IMR-90 (cell line): ENCODE results near the gene EPB41L4A. TPM values are rescaled to one million over a fixed set of nuclear protein-coding genes. Genes with fewer than 3 reads are reported as not detected.
A peak's percentile ranks its signal among the peaks of the same experiment; 100 is the strongest.

Source experiments
- ATAC-seq: fragments of 200-7000 bp; cut with Tn5 transposase; 2 replicates; pipeline ENCODE4 v1.9.1; 2020; ENCODE audit warnings: low read depth, mild to moderate bottlenecking, moderate library complexity
- BruUV-seq: library from RNA; stranded (reverse); fragments of 400-500 nt; replicated peaks from 2 replicates; lab custom pipeline; 2021; lab: Mats Ljungman, UMichigan
- CTCF ChIA-PET: fragments of 300-600 bp; formaldehyde crosslinking; extraction: SDS; loops from one replicate; lab custom pipeline; 2021; ENCODE audit warnings: antibody characterized with exemption; lab: Yijun Ruan, JAX
- POLR2A ChIA-PET: fragments of 300-600 bp; sonication (Branson Sonifier 250); formaldehyde crosslinking; loops from one replicate; lab custom pipeline; 2022; ENCODE audit warnings: antibody characterized with exemption; ENCODE audit not compliant: unreplicated experiment; lab: Charles Lee
- DNase-seq: peaks from one replicate; pipeline ENCODE4 v3.0.0; 2013
- H2AFZ ChIP-seq: replicated peaks from 2 replicates; pipeline ENCODE3; 2013; ENCODE audit warnings: low read length, mild to moderate bottlenecking; ENCODE audit not compliant: poor library complexity
- H2AK5ac ChIP-seq: 2 replicates; pipeline ENCODE4 v1.6.1; 2013; ENCODE audit warnings: low read depth, low read length, inconsistent platforms
- H2AK9ac ChIP-seq: replicated peaks from 2 replicates; pipeline ENCODE3; 2013; ENCODE audit warnings: mild to moderate bottlenecking, low read depth, low read length, moderate library complexity; ENCODE audit not compliant: poor library complexity
- H2BK120ac ChIP-seq: 2 replicates; pipeline ENCODE4 v1.6.1; 2013; ENCODE audit warnings: low read depth, low read length, inconsistent platforms
- H2BK15ac ChIP-seq: 3 replicates; pipeline ENCODE4 v1.6.1; 2013; ENCODE audit warnings: low read depth, low read length, inconsistent platforms
- H2BK20ac ChIP-seq: 2 replicates; pipeline ENCODE4 v1.6.1; 2013; ENCODE audit warnings: low read depth, mild to moderate bottlenecking, inconsistent platforms, low read length, moderate library complexity
- H2BK5ac ChIP-seq: 2 replicates; pipeline ENCODE4 v1.6.1; 2013; ENCODE audit warnings: mild to moderate bottlenecking, low read depth, low read length, inconsistent platforms; ENCODE audit not compliant: poor library complexity, severe bottlenecking
- H3K14ac ChIP-seq: replicated peaks from 2 replicates; pipeline ENCODE4 v1.6.1; 2013; ENCODE audit warnings: low read depth, low read length, inconsistent platforms
- H3K18ac ChIP-seq: 2 replicates; pipeline ENCODE4 v1.6.1; 2013; ENCODE audit warnings: low read depth, low read length, control low read depth
- H3K23ac ChIP-seq: 2 replicates; pipeline ENCODE4 v1.6.1; 2013; ENCODE audit warnings: low read depth, low read length, inconsistent platforms
- H3K27ac ChIP-seq: 2 replicates; pipeline ENCODE4 v1.5.1; 2013; ENCODE audit warnings: mild to moderate bottlenecking, control low read depth, low read length; ENCODE audit not compliant: insufficient read depth
- H3K27me3 ChIP-seq: 2 replicates; pipeline ENCODE4 v1.6.1; 2013; ENCODE audit warnings: low read length; ENCODE audit not compliant: control insufficient read depth, insufficient read depth
- H3K36me3 ChIP-seq: 2 replicates; pipeline ENCODE4 v1.6.1; 2013; ENCODE audit warnings: low read length, mixed read lengths; ENCODE audit not compliant: control insufficient read depth, insufficient read depth
- H3K4ac ChIP-seq: 2 replicates; pipeline ENCODE4 v1.6.1; 2013; ENCODE audit warnings: low read depth, low read length, inconsistent platforms
- H3K4me1 ChIP-seq: 2 replicates; pipeline ENCODE4 v1.6.1; 2013; ENCODE audit warnings: low read length, mixed read lengths; ENCODE audit not compliant: control insufficient read depth, insufficient read depth
- H3K4me2 ChIP-seq: 2 replicates; pipeline ENCODE4 v1.6.1; 2013; ENCODE audit warnings: low read depth, mild to moderate bottlenecking, control low read depth, low read length, moderate library complexity
- H3K4me3 ChIP-seq: 2 replicates; pipeline ENCODE4 v1.5.1; 2013; ENCODE audit warnings: low read depth, mild to moderate bottlenecking, control low read depth, low read length, moderate library complexity; ENCODE audit not compliant: insufficient read depth
- H3K56ac ChIP-seq: 2 replicates; pipeline ENCODE4 v1.6.1; 2013; ENCODE audit warnings: low read length, inconsistent platforms; ENCODE audit not compliant: insufficient read depth; ENCODE audit errors: extremely low read depth
- H3K79me1 ChIP-seq, 2 experiments: 2 replicates each; pipeline ENCODE4 v1.6.1; 2013; ENCODE audit warnings: low read length in 2 of 2, inconsistent platforms in 1 of 2, low read depth in 1 of 2
- H3K9ac ChIP-seq: 2 replicates; pipeline ENCODE4 v1.6.1; 2013; ENCODE audit warnings: low read depth, low read length, control low read depth
- H3K9me1 ChIP-seq: 2 replicates; pipeline ENCODE4 v1.6.1; 2013; ENCODE audit warnings: low read length, inconsistent platforms; ENCODE audit not compliant: insufficient read depth
- H3K9me3 ChIP-seq: 2 replicates; pipeline ENCODE4 v1.6.1; 2013; ENCODE audit warnings: low read length; ENCODE audit not compliant: control insufficient read depth, insufficient read depth
- H4K20me1 ChIP-seq: 2 replicates; pipeline ENCODE4 v1.6.1; 2013; ENCODE audit warnings: low read length, inconsistent platforms; ENCODE audit not compliant: insufficient read depth
- H4K5ac ChIP-seq: 2 replicates; pipeline ENCODE4 v1.6.1; 2013; ENCODE audit warnings: mild to moderate bottlenecking, low read depth, low read length, control low read depth
- H4K8ac ChIP-seq, 2 experiments: 2 replicates each; pipeline ENCODE4 v1.6.1; 2013; ENCODE audit warnings: low read depth in 2 of 2, low read length in 2 of 2, control low read depth in 1 of 2, inconsistent platforms in 1 of 2
- H4K91ac ChIP-seq: 2 replicates; pipeline ENCODE4 v1.6.1; 2013; ENCODE audit warnings: low read depth, low read length, inconsistent platforms; ENCODE audit not compliant: insufficient read depth
- BHLHE40 ChIP-seq: fragments of 150-350 bp; IDR thresholded peaks from 2 replicates; pipeline ENCODE4 v1.6.1; 2016; ENCODE audit warnings: mild to moderate bottlenecking, low read depth, low read length
- CEBPB ChIP-seq: IDR thresholded peaks from 2 replicates; pipeline ENCODE4 v1.6.1; 2012; ENCODE audit warnings: low read depth, low read length, improper control_type of control experiment
- CHD1 ChIP-seq: IDR thresholded peaks from 2 replicates; pipeline ENCODE4 v1.6.1; 2012; ENCODE audit warnings: low read depth, low read length, improper control_type of control experiment
- CTCF ChIP-seq: conservative IDR thresholded peaks from 2 replicates; pipeline ENCODE4 v1.5.1; 2012; ENCODE audit warnings: mild to moderate bottlenecking, low read depth, low read length, improper control_type of control experiment
- ELK1 ChIP-seq: fragments of 150-350 bp; IDR thresholded peaks from 2 replicates; pipeline ENCODE4 v1.6.1; 2016; ENCODE audit warnings: low read depth, mild to moderate bottlenecking, low read length, moderate library complexity, borderline replicate concordance
- FOS ChIP-seq: fragments of 150-350 bp; IDR thresholded peaks from 2 replicates; pipeline ENCODE4 v1.6.1; 2016; ENCODE audit warnings: low read depth, low read length
- MAFK ChIP-seq: IDR thresholded peaks from 2 replicates; pipeline ENCODE4 v1.6.1; 2012; ENCODE audit warnings: low read depth, low read length, improper control_type of control experiment
- MAZ ChIP-seq: IDR thresholded peaks from 2 replicates; pipeline ENCODE4 v1.6.1; 2012; ENCODE audit warnings: low read depth, mild to moderate bottlenecking, low read length, improper control_type of control experiment, moderate library complexity, borderline replicate concordance
- MXI1 ChIP-seq: IDR thresholded peaks from 2 replicates; pipeline ENCODE4 v1.6.1; 2012; ENCODE audit warnings: low read depth, mild to moderate bottlenecking, low read length, moderate library complexity, borderline replicate concordance
- NFE2L2 ChIP-seq: fragments of 150-350 bp; IDR thresholded peaks from 2 replicates; pipeline ENCODE4 v1.6.1; 2016; ENCODE audit warnings: low read depth, mild to moderate bottlenecking, low read length
- POLR2A ChIP-seq: IDR thresholded peaks from 2 replicates; pipeline ENCODE4 v1.6.1; 2012; ENCODE audit warnings: mild to moderate bottlenecking, low read depth, low read length
- RAD21 ChIP-seq: IDR thresholded peaks from 2 replicates; pipeline ENCODE4 v1.6.1; 2012; ENCODE audit warnings: low read length, improper control_type of control experiment
- RCOR1 ChIP-seq: IDR thresholded peaks from 2 replicates; pipeline ENCODE4 v1.6.1; 2012; ENCODE audit warnings: mild to moderate bottlenecking, low read length, improper control_type of control experiment; ENCODE audit not compliant: insufficient replicate concordance
- RFX5 ChIP-seq: IDR thresholded peaks from 2 replicates; pipeline ENCODE4 v1.8.0; 2012; ENCODE audit warnings: low read depth, mild to moderate bottlenecking, low read length, moderate library complexity
- SMC3 ChIP-seq: fragments of 150-350 bp; IDR thresholded peaks from 2 replicates; pipeline ENCODE4 v1.6.1; 2016; ENCODE audit warnings: low read depth, mild to moderate bottlenecking, antibody characterized with exemption, low read length, moderate library complexity
- USF2 ChIP-seq: fragments of 150-350 bp; IDR thresholded peaks from 2 replicates; pipeline ENCODE4 v1.6.1; 2017; ENCODE audit warnings: mild to moderate bottlenecking, antibody characterized with exemption, low read length, low read depth
- WGBS, 2 experiments: methylation state at CpG; one replicate each; pipeline versions ENCODE4 v1.1.5 to v1.1.7; 2013; ENCODE audit warnings: missing lambda C conversion rate in 2 of 2; ENCODE audit not compliant: insufficient read length in 1 of 2; ENCODE audit errors: extremely low coverage in 2 of 2; 5-methylcytosine and 5-hydroxymethylcytosine counted together
- dilution Hi-C: fragments of 300-500 bp; cut with HindIII; formaldehyde crosslinking; loops from one replicate; pipeline ENCODE4 v1.14.3; 2018; ENCODE audit warnings: low sequenced_read_pairs; ENCODE audit not compliant: unreplicated experiment
- in situ Hi-C: fragments of 300-500 bp; cut with MboI; formaldehyde crosslinking; loops from 3 replicates; pipeline ENCODE4 v1.14.3; 2019; ENCODE audit warnings: low sequenced_read_pairs, inconsistent platforms, mixed read lengths
- intact Hi-C: fragments of 100-400 bp; cut with micrococcal nuclease; formaldehyde crosslinking; loops from 2 replicates; pipeline ENCODE4 v1.10.0; 2022
- polyA plus RNA-seq, 3 experiments: library from polyadenylated mRNA; depleted of rRNA; stranded (reverse); fragments of >200 nt; gene quantifications; 2 replicates each; pipeline ENCODE4 v1.2.3, GENCODE V29; 2012; ENCODE audit warnings: low replicate concordance in 1 of 3
- total RNA-seq: library from RNA; depleted of rRNA; stranded (reverse); fragments of >200 nt; gene quantifications from 2 replicates; pipeline ENCODE4 v1.2.3, GENCODE V29; 2012

Gene EPB41L4A
- total and polyA plus RNA-seq, 2 of the 4 experiments (the other 2 are of a cell fraction), result under 0.01 to 0.02 TPM

- DNase-seq (peak; percentile 20), ATAC-seq (no peak)
- no peak overlapping the region for H3K27ac ChIP-seq
- H2BK15ac ChIP-seq, result no peak overlapping the region
- H2BK5ac ChIP-seq, result no peak overlapping the region
- no peak overlapping the region for H2AK5ac ChIP-seq
- H3K14ac ChIP-seq, result no peak overlapping the region
- no peaks in the 10 kb centered on the region for H3K79me1 ChIP-seq
- H3K4me1 ChIP-seq, result no peaks in the 10 kb centered on the region
- H3K56ac ChIP-seq, result no peak overlapping the region
- no peak overlapping the region for H4K8ac ChIP-seq
- H2BK20ac ChIP-seq, result no peak overlapping the region
- H3K9me1 ChIP-seq, result no peaks in the 10 kb centered on the region
- no peak overlapping the region for H3K4ac ChIP-seq
- H3K36me3 ChIP-seq, result no peaks in the 10 kb centered on the region
- H4K5ac ChIP-seq, result no peak overlapping the region
- no peak overlapping the region for H2BK120ac ChIP-seq
- ChIA-PET POLR2A (no interaction called here), CTCF (no interaction called here)
- H3K4me2 ChIP-seq, result no peak overlapping the region
- 60% methylated on average over 2 of the region's 3 CpGs; no CpG with 5 or more reads in 1 of the 2 experiments for WGBS, 2 experiments
- no peaks in the 10 kb centered on the region for H4K20me1 ChIP-seq
- no peak overlapping the region for H2AFZ ChIP-seq
- H4K91ac ChIP-seq, result no peak overlapping the region
- BruUV-seq, result no TSS peak
- intact Hi-C loops (no loop called here), in situ Hi-C loops (no loop called here), dilution Hi-C loops (no loop called here)
- H3K27me3 ChIP-seq, result no peaks in the 10 kb centered on the region
- no peak overlapping the region for H2AK9ac ChIP-seq
- H3K4me3 ChIP-seq, result no peak overlapping the region
- peaks cover 6% of the 10 kb centered on the region for H3K9me3 ChIP-seq
- no peak overlapping the region for H3K23ac ChIP-seq
- H3K9ac ChIP-seq, result no peak overlapping the region
- TF ChIP-seq CHD1 (no peak), RAD21 (no peak), SMC3 (no peak), ELK1 (no peak), MAFK (no peak), CTCF (no peak), USF2 (no peak), NFE2L2 (no peak), RCOR1 (no peak), POLR2A (no peak), MXI1 (no peak), BHLHE40 (no peak), FOS (no peak), MAZ (no peak), CEBPB (no peak), RFX5 (no peak)
- no peak overlapping the region for H3K18ac ChIP-seq
Measured at GRCh38 chr5:112121258-112121657, 297.8 kb downstream of the EPB41L4A start.
